ENCODE results near the gene TNPO3.
"Not testable (repeated sequence)": the region's sequence is repeated elsewhere in the genome, so short reads cannot be mapped to it uniquely, and the experiment has no call there.

Gene TNPO3

GRCh38 chr7:128919881-128920799 is 134.8 kb downstream of the TNPO3 start:
- DNase-seq: no peak

- DNase-seq: no peak
Measured at GRCh38 chr7:128919241-128919640, 135.7 kb downstream of the TNPO3 start.

- no peak for DNase-seq
Measured at GRCh38 chr7:128918016-128918665, 136.8 kb downstream of the TNPO3 start.

- no peak for DNase-seq
Measured at GRCh38 chr7:128917122-128917521, 137.8 kb downstream of the TNPO3 start.

GRCh38 chr7:128916643-128916915 is 138.3 kb downstream of the TNPO3 start:
- no peak for DNase-seq

GRCh38 chr7:128915841-128916642 is 138.9 kb downstream of the TNPO3 start:
- no peak for DNase-seq

DNA sequence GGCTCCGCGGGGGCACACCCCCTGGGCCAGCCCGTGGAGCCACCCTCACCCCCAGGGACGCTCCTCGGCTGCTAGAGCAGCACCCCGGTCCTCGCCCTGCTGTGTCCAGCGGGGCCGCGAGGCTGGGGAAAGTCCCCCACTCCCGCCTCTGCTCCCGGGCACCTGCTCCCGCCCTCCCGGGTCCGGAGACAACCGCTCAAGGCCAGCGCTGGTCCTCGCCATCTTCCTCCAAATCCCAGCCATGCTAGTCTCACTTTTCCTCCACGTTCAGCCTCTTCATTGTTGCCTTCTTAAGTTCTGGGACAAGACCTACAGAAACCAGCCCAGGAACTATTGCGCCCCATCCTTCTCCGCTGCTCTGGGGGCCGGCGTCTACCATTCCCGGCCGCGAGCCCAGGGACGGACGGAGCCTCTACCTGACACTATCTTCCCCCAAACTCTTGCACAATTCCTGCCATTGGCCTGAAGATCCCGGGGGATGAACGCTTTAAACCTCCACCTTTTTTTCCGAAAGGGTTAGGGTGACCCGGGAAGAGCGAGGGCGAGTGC is 139.6 kb downstream of the TNPO3 start:
- no peak for DNase-seq

DNA sequence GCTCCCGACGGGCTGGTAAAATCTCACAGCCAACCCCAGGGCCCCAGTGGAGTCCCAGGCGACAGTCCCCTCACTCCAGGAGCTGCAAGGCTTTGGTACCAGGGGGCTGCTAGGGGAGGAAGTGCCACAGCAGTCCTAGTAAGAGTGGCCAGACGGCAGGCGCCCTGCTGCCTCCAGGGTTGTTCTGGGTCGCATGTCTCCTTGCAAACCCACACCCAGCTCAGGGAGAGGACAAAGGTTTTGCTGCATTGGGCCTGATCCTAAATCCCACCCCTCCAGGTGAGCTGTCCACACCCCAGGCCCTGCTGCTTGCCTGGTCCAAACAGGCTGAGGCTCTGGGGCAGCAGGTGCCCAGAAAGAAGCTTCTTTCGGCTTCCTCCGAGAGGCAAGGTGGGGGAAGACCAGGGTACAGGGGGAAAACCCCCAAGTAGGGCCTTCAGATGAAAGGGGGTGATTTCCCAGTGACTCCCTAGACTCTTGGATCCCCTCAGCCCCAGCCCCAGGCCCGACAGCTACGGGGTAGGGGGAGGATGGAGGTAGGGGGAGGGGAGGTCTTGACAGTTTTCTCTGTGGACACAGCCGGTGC is 140.3 kb downstream of the TNPO3 start:
- no peak for DNase-seq

- DNase-seq: no peak
Measured at GRCh38 chr7:128913870-128914565, 140.9 kb downstream of the TNPO3 start.

DNA sequence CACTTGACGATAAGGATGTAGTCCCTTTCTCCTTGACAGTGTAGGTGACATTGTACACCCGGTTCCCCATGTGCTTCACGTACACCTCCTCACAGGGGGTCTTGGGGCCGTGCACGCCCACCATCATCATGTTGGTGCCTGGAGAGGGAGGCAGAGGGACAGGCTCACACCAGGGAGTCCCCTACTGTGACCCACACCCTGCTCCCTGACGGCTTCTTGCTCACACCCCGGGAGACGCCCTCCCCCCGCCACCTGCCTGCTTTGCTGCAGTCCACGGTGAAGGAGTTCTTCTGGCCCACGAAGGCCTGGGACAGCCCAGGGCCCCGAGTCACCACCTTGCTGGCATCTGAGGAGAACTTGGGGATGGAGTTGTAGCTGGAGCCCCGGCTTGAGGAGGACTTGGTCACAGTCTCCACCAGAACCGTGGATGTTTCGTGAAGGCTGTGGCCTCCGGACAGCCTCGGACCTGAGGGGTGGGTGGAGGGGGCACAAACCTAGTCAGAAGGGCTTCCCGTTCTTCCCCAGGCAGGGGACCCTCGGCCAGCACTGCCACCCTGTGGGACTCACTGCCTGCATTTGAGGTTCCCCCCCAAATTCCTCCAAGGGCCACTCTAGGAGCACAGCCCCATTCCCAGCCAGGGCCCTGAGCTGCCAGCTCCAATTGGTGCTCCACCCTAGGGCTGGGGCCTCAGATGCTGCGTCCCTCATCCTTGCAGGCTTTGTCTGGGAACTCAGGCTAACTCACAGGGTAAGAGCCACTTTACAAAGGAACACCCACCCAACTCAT is 142.0 kb downstream of the TNPO3 start:
- not testable (repeated sequence) for DNase-seq

DNA sequence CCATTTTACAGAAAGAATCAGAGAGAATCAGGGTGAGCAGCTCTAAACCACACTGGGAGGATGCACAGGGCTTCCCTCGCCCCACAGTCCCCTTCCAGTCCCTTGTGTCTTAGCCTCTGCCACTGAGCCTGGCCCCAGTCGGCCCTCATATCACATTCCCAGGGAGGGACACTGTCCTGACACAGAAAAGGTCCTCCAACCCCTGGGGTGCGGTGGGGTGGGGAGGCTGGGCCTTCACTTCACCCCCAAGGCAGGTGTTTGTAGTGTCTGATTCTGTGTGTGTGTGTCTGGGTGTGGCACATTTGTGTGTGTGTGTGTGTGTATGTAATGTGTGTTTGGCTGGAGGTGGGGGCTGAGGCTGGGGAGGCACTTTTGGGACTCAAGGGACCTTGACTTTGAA is 142.6 kb downstream of the TNPO3 start:
- DNase-seq: no peak

DNA sequence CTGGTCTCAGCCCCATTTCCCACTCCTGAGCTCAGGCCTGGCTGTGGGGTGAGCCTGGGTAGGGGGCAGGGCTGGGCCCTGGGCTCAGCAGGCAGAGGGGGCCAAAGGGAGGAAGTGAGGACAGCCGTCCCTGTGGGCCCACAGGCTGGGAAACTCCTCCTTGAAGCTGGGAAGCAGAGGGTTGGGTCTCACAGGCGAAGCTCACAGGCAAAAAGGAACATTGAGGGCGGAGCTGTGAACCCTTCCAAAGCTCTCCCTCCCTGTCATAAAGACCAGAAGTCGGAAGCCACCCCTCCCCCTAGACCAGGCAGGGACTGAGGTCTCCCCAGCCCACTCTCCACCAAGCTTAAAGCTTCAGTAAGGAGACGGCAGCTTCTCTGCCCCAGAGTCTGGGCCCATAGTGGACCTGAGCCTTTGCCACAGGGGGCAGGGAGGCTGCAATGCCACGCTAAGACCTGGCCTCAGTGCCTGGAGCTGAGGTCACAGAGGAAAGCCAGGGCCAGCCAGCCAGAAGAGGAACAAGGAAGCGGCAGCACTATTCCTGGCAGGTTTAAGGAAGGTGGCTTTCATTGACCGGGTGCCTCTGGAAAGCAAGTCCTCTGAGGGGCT is 143.4 kb downstream of the TNPO3 start:
- DNase-seq: peak; percentile 13 to 44

DNA sequence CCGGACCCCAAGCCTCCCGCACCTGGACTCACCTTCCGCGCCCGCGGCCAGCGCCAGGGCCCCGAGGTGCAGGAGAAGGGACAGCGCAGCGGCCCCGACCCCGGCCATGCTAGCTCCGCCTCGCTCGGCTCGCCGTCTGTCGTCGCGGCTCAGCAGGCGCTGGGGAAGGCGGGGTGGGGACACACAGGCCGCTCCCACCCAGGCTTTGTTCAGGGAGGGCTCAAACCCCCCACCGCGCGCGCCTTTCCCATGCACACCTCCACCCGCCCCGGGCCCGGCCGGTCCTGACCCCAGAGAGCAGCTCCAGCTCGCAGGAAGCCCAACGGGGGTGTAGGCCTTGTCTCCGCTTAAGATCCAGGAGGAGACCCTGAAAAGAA is 144.4 kb downstream of the TNPO3 start, which contains the start of gene KCP:
KCP (minus strand) TSS at position 141 of the 377 bp plus-strand sequence; CDS start at position 108, 33 bp downstream.
- DNase-seq: no peak

- no peak for DNase-seq
Measured at GRCh38 chr7:128909625-128910568, 145.0 kb downstream of the TNPO3 start.

GRCh38 chr7:128908750-128909624 is 145.9 kb downstream of the TNPO3 start:
- DNase-seq: no peak

DNA sequence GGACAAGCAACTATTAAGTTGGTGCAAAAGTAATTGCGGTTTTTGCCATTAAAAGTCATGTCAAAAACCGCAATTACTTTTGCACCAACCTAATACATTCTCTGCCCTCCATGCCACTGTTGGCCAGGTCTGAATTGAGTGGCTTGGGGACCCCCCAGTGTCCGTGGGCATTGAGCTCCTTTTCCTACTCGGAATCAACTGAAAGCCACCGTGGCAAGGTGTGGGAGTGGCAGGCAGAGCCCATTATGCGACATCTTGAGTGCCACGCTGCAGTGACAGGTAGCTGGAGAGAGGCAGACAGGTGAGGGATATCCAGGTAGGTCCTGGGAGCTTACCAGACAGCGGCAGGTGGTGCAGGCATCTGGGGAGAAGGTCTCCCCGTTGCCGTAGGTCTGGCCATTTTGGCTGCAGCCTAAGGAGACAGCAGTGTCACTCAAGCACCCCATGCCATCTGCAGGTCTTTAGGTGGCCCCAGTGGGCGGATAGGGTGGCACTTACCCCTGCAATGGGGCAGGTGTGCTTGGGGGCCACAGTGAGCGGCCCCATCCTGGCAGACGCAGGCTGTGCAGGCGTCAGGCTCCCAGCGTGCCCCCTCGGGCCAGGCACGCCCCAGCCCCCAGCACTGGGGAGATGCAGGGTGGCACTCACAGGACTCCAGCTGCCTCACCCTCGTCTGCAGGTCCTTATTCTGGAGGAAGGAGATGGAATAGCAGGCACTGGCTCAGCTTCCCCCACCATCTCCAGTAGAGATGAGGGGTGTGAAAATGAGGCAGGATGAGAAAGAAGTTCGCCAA is 147.9 kb downstream of the TNPO3 start:
- DNase-seq: no peak

DNA sequence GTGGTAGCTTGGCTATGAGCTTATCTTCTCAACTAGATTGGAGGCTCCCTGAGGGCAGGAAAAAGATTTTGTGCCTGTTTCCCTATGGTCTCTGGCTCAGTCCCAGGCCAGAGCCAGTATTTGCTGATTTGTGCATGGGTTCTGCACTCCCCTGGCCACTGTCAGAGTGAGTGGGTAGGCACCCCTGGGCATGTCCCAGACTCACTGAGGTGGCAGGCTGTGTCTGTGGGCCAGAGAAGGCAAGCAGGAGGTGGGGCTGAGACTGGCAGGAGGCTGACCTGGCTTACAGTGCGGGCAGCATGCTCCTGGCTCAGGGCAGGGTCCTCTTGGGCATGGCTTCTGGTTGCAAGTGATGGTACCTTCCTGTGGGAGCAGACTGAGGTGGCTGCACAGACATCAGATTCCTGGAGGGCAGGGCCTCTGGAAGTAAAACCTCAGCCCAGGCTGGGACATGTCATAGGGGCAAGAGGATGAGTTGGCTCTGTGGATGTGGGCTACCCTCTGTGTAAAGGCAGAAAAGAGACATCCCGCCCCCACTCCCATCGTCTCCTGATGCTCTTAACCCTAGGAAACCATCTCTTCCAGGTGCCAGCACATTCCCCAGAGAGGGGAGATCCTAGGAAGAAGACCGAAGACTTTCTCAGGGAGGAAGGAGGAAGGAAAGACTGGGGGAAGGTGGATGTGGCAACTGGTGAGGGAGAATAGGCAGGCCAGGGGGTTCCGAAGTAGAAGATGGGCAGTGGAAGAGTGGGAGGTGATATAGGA is 148.7 kb downstream of the TNPO3 start:
- DNase-seq: no peak

All from inflammatory macrophage (primary cell).